ENCODE results near the gene CMTM4. TPM values are rescaled to one million over a fixed set of nuclear protein-coding genes. Genes with fewer than 3 reads are reported as not detected.

The CMTM4 gene
- total and polyA plus RNA-seq, 2 of the 8 experiments (the other 6 are each of a cell fraction or from before 2014, with no cell fraction given) = 35.3 to 51.7 TPM

GRCh38 chr16:66620429-66620795, 76.1 kb downstream of the CMTM4 start (continued):
- no peak for TF ChIP-seq EP300 (IDR thresholded peaks at IDR 0.05; ENCODE audit: borderline replicate concordance in 1 of 2, low read depth in 2 of 2, low read length in 2 of 2)
- TF ChIP-seq BRCA1 (IDR thresholded peaks at IDR 0.05; ENCODE audit: low read depth, low read length) = no peak
- TF ChIP-seq EZH2 (IDR thresholded peaks at IDR 0.05; ENCODE audit: low read depth, low read length, severe bottlenecking) = no peak
- TF ChIP-seq RXRA (IDR thresholded peaks at IDR 0.05; ENCODE audit: insufficient read depth, low read depth, low read length) = no peak
- TF ChIP-seq CHD7 (IDR thresholded peaks at IDR 0.05; ENCODE audit: insufficient replicate concordance, low read length) = no peak
- no peak for TF ChIP-seq ASH2L (IDR thresholded peaks at IDR 0.05; ENCODE audit: low read length)
- TF ChIP-seq SP4 (IDR thresholded peaks at IDR 0.05; ENCODE audit: low read length) = no peak
- TF ChIP-seq SP2 (IDR thresholded peaks at IDR 0.05; ENCODE audit: low read length) = no peak
- TF ChIP-seq SAP30 (IDR thresholded peaks at IDR 0.05; ENCODE audit: insufficient read depth, insufficient replicate concordance, low read length) = no peak

Data from H1 (cell line).